WTC11 (cell line): ENCODE results near the gene ALLC. TPM values are rescaled to one million over a fixed set of nuclear protein-coding genes. Genes with fewer than 3 reads are reported as not detected.

Source experiments
- ATAC-seq: fragments of 200-7000 bp; cut with Tn5 transposase; 2 replicates; pipeline ENCODE4 v1.10.0; 2021; ENCODE audit warnings: mild to moderate bottlenecking, moderate library complexity
- CTCF ChIA-PET: fragments of 300-600 bp; sonication (Branson Sonifier 250); formaldehyde crosslinking; loops from one replicate; lab custom pipeline; 2021; ENCODE audit warnings: antibody characterized with exemption; lab: Charles Lee
- POLR2A ChIA-PET: fragments of 350-600 bp; sonication (Branson Sonifier 250); formaldehyde crosslinking; loops from one replicate; lab custom pipeline; 2021; ENCODE audit warnings: antibody characterized with exemption; lab: Charles Lee
- DNase-seq: peaks from one replicate; pipeline ENCODE4 v3.0.0; 2021; ENCODE audit warnings: low spot score
- H3K27ac Mint-ChIP-seq: 2 replicates; pipeline ENCODE4 v1.8.0; 2021; ENCODE audit warnings: mixed read lengths
- H3K27me3 Mint-ChIP-seq: 2 replicates; pipeline ENCODE4 v1.8.0; 2021; ENCODE audit warnings: low read depth, mild to moderate bottlenecking, moderate library complexity, mixed read lengths
- H3K36me3 Mint-ChIP-seq: 2 replicates; pipeline ENCODE4 v1.8.0; 2021; ENCODE audit warnings: mixed read lengths
- H3K4me1 Mint-ChIP-seq: 2 replicates; pipeline ENCODE4 v1.8.0; 2022; ENCODE audit warnings: mixed read lengths
- H3K4me3 Mint-ChIP-seq: 2 replicates; pipeline ENCODE4 v1.8.0; 2021; ENCODE audit warnings: mild to moderate bottlenecking, moderate library complexity, mixed read lengths
- H3K9me3 Mint-ChIP-seq: 2 replicates; pipeline ENCODE4 v1.8.0; 2021; ENCODE audit warnings: mixed read lengths
- ATF1 ChIP-seq: sonication (generic); formaldehyde crosslinking; IDR thresholded peaks from 2 replicates; pipeline ENCODE4 v1.8.1; 2023; ENCODE audit warnings: mild to moderate bottlenecking, moderate library complexity, missing genetic modification reagents
- CBFB ChIP-seq: sonication (generic); formaldehyde crosslinking; IDR thresholded peaks from 2 replicates; pipeline ENCODE4 v1.8.1; 2022; ENCODE audit warnings: mild to moderate bottlenecking, low read depth, missing genetic modification reagents
- EMX1 ChIP-seq: fragments of 250-450 bp; sonication (Bioruptor Pico); IDR thresholded peaks from 2 replicates; pipeline ENCODE4 v1.8.0; 2021; ENCODE audit warnings: mild to moderate bottlenecking
- FOXP1 ChIP-seq: sonication (generic); formaldehyde crosslinking; IDR thresholded peaks from 2 replicates; pipeline ENCODE4 v1.8.0; 2022; ENCODE audit warnings: missing genetic modification reagents, mild to moderate bottlenecking, moderate library complexity, borderline replicate concordance
- HMGA2 ChIP-seq: fragments of 250-450 bp; sonication (Bioruptor Pico); IDR thresholded peaks from 2 replicates; pipeline ENCODE4 v1.4.0; 2021; ENCODE audit warnings: mild to moderate bottlenecking, moderate library complexity
- IRF2 ChIP-seq: sonication (generic); formaldehyde crosslinking; IDR thresholded peaks from 2 replicates; pipeline ENCODE4 v1.8.0; 2022; ENCODE audit warnings: low read depth, missing genetic modification reagents, borderline replicate concordance
- NFYB ChIP-seq: sonication (generic); formaldehyde crosslinking; conservative IDR thresholded peaks from 2 replicates; pipeline ENCODE4 v1.8.0; 2022; ENCODE audit warnings: low read depth, missing genetic modification reagents
- NR1H2 ChIP-seq: sonication (generic); formaldehyde crosslinking; IDR thresholded peaks from 2 replicates; pipeline ENCODE4 v1.9.0; 2021; ENCODE audit warnings: mild to moderate bottlenecking, moderate library complexity, missing genetic modification reagents
- OVOL2 ChIP-seq: fragments of 250-450 bp; sonication (Bioruptor Pico); IDR thresholded peaks from 2 replicates; pipeline ENCODE4 v1.9.0; 2021; ENCODE audit warnings: mild to moderate bottlenecking, borderline replicate concordance
- RORB ChIP-seq: fragments of 250-450 bp; sonication (Bioruptor Pico); IDR thresholded peaks from 2 replicates; pipeline ENCODE4 v1.9.0; 2021; ENCODE audit warnings: mild to moderate bottlenecking
- TEAD4 ChIP-seq: sonication (generic); formaldehyde crosslinking; IDR thresholded peaks from 2 replicates; pipeline ENCODE4 v1.8.0; 2022; ENCODE audit warnings: mild to moderate bottlenecking, missing genetic modification reagents
- ZNF263 ChIP-seq: sonication (generic); formaldehyde crosslinking; IDR thresholded peaks from 2 replicates; pipeline ENCODE4 v1.8.1; 2022; ENCODE audit warnings: low read depth, mild to moderate bottlenecking, moderate library complexity, missing genetic modification reagents
- total RNA-seq: library from RNA; stranded (reverse); gene quantifications from 3 replicates; pipeline ENCODE4 v1.2.3, GENCODE V29; 2021
- TF ChIP-seq, protein P1 (sequence below): sonication (generic); formaldehyde crosslinking; IDR thresholded peaks from 2 replicates; pipeline ENCODE4 v1.8.0; 2023; ENCODE audit warnings: mild to moderate bottlenecking, missing genetic modification reagents
- TF ChIP-seq, protein P2 (sequence below): fragments of 250-450 bp; sonication (Bioruptor Pico); IDR thresholded peaks from 2 replicates; pipeline ENCODE4 v1.8.0; 2021; ENCODE audit warnings: mild to moderate bottlenecking
- TF ChIP-seq, protein P3 (sequence below): sonication (generic); formaldehyde crosslinking; IDR thresholded peaks from 2 replicates; pipeline ENCODE4 v1.8.1; 2023; ENCODE audit warnings: mild to moderate bottlenecking, moderate library complexity, missing genetic modification reagents
- TF ChIP-seq, protein P4 (sequence below): fragments of 250-450 bp; sonication (Bioruptor Pico); IDR thresholded peaks from 2 replicates; pipeline ENCODE4 v1.9.0; 2021; ENCODE audit warnings: moderate library complexity, mild to moderate bottlenecking, inconsistent platforms, borderline replicate concordance
- TF ChIP-seq, protein P5 (sequence below): sonication (generic); formaldehyde crosslinking; IDR thresholded peaks from 2 replicates; pipeline ENCODE4 v1.8.0; 2022; ENCODE audit warnings: mild to moderate bottlenecking, missing genetic modification reagents

ALLC gene
- total RNA-seq, 1 experiment from 2014 or later: not detected

DNA sequence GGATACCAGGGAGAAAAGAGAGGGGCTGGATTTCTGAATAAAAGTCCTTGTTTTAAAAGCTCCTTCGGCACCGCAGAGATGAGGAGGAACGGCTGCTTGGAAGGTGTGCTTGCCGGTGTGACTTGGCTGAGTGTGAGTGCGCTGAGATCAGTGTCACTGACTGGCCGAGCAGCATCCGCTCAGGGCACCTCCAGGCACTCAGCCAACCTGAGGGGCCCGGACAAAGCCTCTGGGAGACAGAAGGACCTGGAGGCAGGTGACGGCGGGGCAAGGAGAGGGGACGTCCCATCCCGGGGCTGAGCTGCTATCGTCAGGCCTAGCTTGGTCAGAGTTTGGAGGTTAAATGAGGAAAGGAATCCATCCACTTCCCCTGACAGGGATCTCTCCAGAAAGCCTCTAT, 16.8 kb upstream of the ALLC start:
- Mint-ChIP-seq H3K9me3 (no peaks in the 10 kb centered on the region), H3K4me3 (no peak overlapping the region), H3K4me1 (no peaks in the 10 kb centered on the region), H3K27ac (no peak overlapping the region), H3K36me3 (no peaks in the 10 kb centered on the region), H3K27me3 (no peaks in the 10 kb centered on the region)
- ATAC-seq (no peak), DNase-seq (no peak)
- CTCF ChIA-PET: interaction anchor here (1.2 to 2.4 kb wide), 2 partner anchors 10 to 12 kb away, joined by 5 to 14 read pairs; no protein-coding TSS in a partner anchor
- TF ChIP-seq, protein P1, sequence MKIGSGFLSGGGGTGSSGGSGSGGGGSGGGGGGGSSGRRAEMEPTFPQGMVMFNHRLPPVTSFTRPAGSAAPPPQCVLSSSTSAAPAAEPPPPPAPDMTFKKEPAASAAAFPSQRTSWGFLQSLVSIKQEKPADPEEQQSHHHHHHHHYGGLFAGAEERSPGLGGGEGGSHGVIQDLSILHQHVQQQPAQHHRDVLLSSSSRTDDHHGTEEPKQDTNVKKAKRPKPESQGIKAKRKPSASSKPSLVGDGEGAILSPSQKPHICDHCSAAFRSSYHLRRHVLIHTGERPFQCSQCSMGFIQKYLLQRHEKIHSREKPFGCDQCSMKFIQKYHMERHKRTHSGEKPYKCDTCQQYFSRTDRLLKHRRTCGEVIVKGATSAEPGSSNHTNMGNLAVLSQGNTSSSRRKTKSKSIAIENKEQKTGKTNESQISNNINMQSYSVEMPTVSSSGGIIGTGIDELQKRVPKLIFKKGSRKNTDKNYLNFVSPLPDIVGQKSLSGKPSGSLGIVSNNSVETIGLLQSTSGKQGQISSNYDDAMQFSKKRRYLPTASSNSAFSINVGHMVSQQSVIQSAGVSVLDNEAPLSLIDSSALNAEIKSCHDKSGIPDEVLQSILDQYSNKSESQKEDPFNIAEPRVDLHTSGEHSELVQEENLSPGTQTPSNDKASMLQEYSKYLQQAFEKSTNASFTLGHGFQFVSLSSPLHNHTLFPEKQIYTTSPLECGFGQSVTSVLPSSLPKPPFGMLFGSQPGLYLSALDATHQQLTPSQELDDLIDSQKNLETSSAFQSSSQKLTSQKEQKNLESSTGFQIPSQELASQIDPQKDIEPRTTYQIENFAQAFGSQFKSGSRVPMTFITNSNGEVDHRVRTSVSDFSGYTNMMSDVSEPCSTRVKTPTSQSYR (CRISPR knock-in tag): no peak
- POLR2A ChIA-PET: no interaction called here

DNA sequence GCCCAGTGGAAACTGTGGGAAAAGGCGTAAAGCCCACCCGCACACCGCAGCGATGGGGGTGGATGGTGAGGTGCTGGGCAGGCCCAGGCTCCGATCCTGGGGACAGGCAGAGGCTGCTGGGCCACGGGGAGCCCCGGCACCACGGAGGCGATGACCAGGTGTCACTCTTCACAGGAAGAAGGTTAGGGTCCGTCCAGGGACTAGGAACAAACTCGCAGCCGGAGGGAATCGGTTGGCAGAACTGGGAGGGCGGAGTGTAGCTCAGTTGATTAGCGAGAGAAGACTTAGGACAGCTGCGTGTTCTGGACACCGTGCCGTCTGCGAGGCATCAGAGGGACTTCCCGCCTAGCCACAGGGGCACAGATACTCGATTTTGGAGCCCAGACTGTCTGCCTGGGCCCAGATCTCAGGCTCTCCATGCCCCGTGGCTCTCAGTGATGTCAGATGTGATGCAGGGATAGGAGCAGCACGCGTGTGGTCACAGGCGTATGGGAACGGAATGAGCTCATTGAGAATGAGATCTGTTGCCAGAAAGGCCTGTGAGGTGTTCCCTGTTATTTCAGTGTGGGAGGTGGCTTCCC, 16.1 kb upstream of the ALLC start:
- H3K36me3 Mint-ChIP-seq: no peaks in the 10 kb centered on the region
- no peak overlapping the region; the same call in 1 of the 2 replicates for H3K27ac Mint-ChIP-seq
- H3K4me3 Mint-ChIP-seq: no peak overlapping the region
- no peaks in the 10 kb centered on the region for H3K9me3 Mint-ChIP-seq
- H3K4me1 Mint-ChIP-seq: no peaks in the 10 kb centered on the region
- H3K27me3 Mint-ChIP-seq: no peaks in the 10 kb centered on the region
- TF ChIP-seq CBFB (CRISPR knock-in tag): no peak
- TF ChIP-seq, protein P2, sequence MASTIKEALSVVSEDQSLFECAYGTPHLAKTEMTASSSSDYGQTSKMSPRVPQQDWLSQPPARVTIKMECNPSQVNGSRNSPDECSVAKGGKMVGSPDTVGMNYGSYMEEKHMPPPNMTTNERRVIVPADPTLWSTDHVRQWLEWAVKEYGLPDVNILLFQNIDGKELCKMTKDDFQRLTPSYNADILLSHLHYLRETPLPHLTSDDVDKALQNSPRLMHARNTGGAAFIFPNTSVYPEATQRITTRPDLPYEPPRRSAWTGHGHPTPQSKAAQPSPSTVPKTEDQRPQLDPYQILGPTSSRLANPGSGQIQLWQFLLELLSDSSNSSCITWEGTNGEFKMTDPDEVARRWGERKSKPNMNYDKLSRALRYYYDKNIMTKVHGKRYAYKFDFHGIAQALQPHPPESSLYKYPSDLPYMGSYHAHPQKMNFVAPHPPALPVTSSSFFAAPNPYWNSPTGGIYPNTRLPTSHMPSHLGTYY: no peak
- TF ChIP-seq EMX1 (CRISPR knock-in tag): no peak
- no peak for TF ChIP-seq ATF1 (CRISPR knock-in tag)
- TF ChIP-seq, protein P3, sequence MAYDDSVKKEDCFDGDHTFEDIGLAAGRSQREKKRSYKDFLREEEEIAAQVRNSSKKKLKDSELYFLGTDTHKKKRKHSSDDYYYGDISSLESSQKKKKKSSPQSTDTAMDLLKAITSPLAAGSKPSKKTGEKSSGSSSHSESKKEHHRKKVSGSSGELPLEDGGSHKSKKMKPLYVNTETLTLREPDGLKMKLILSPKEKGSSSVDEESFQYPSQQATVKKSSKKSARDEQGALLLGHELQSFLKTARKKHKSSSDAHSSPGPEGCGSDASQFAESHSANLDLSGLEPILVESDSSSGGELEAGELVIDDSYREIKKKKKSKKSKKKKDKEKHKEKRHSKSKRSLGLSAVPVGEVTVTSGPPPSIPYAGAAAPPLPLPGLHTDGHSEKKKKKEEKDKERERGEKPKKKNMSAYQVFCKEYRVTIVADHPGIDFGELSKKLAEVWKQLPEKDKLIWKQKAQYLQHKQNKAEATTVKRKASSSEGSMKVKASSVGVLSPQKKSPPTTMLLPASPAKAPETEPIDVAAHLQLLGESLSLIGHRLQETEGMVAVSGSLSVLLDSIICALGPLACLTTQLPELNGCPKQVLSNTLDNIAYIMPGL (CRISPR knock-in tag): no peak
- TF ChIP-seq, protein P4, sequence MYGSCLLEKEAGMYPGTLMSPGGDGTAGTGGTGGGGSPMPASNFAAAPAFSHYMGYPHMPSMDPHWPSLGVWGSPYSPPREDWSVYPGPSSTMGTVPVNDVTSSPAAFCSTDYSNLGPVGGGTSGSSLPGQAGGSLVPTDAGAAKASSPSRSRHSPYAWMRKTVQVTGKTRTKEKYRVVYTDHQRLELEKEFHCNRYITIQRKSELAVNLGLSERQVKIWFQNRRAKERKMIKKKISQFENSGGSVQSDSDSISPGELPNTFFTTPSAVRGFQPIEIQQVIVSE (CRISPR knock-in tag): no peak
- TF ChIP-seq FOXP1 (CRISPR knock-in tag): no peak
- TF ChIP-seq RORB (CRISPR knock-in tag): no peak
- TF ChIP-seq OVOL2 (CRISPR knock-in tag): no peak
- TF ChIP-seq, protein P5, sequence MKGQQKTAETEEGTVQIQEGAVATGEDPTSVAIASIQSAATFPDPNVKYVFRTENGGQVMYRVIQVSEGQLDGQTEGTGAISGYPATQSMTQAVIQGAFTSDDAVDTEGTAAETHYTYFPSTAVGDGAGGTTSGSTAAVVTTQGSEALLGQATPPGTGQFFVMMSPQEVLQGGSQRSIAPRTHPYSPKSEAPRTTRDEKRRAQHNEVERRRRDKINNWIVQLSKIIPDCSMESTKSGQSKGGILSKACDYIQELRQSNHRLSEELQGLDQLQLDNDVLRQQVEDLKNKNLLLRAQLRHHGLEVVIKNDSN (CRISPR knock-in tag): no peak
- no peak for TF ChIP-seq NR1H2 (CRISPR knock-in tag)
- no peak for TF ChIP-seq ZNF263 (CRISPR knock-in tag)
- no peak for DNase-seq
- POLR2A ChIA-PET: no interaction called here
- no peak for ATAC-seq
- CTCF ChIA-PET: interaction anchor here (0.9 to 2.4 kb wide), 4 partner anchors 9 to 18 kb away, joined by 3 to 14 read pairs (median 5); no protein-coding TSS in a partner anchor

DNA sequence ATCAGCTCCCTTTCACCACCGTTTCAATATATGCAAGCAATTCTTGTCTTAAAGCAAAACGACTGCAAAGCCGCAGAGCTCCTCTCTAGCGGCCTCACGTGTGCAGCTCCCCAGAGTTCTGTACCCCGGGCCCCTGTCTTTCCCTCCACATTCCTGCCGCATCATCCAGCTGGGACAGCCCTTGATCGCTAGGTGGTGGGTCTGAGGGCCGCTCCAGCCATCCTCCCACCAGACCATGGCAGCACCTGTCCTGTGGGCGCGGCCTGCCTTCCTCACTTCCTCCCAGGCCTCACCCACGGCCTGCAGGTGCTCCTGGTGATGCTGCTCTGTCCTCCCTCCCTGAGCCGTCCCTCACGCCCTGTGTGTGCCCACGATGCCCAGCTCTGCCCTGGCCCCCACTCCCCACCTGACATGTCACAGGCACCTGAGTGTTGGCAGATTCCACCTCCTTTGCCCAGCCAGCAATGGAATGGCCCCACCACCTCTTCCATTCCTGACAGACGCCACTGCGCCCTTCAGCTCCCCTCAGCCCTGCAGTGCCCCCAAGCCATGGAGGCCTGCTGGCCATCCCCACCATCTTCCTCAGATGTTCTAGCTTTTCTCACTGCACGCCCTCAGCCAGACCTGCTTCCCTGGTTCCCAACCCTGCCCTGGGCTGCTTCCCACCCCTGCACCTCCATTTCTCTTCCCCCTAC, 15.3 kb upstream of the ALLC start:
- Mint-ChIP-seq H3K36me3 (no peaks in the 10 kb centered on the region), H3K4me3 (no peak overlapping the region), H3K27me3 (no peaks in the 10 kb centered on the region), H3K27ac (no peak overlapping the region), H3K4me1 (no peaks in the 10 kb centered on the region), H3K9me3 (no peaks in the 10 kb centered on the region)
- ChIA-PET POLR2A (no interaction called here), CTCF (interaction anchor here (0.9 to 2.4 kb wide), 3 partner anchors 9 to 18 kb away, joined by 3 to 14 read pairs (median 5); no protein-coding TSS in a partner anchor)
- DNase-seq (no peak), ATAC-seq (no peak)
- TF ChIP-seq IRF2 (CRISPR knock-in tag): no peak
- TF ChIP-seq OVOL2 (CRISPR knock-in tag): no peak
- no peak for TF ChIP-seq HMGA2 (CRISPR knock-in tag)
- no peak for TF ChIP-seq NFYB (CRISPR knock-in tag)
- TF ChIP-seq ATF1 (CRISPR knock-in tag): no peak
- no peak for TF ChIP-seq TEAD4 (CRISPR knock-in tag)
